OCI-LY7 (cell line): ENCODE measurements around the gene APOL6. TPM values are rescaled to one million over a fixed set of nuclear protein-coding genes. Genes with fewer than 3 reads are reported as not detected.
A peak's percentile ranks its signal among the peaks of the same experiment; 100 is the strongest.

ENCODE experiments used
- BruUV-seq: library from RNA; stranded (reverse); fragments of 400-500 nt; replicated peaks from 2 replicates; lab custom pipeline; 2021; lab: Mats Ljungman, UMichigan
- CTCF ChIA-PET: fragments of 300-600 bp; sonication (Branson Sonifier 250); formaldehyde crosslinking; loops from one replicate; lab custom pipeline; 2022; ENCODE audit warnings: antibody characterized with exemption; ENCODE audit not compliant: unreplicated experiment; lab: Charles Lee
- POLR2A ChIA-PET: fragments of 300-600 bp; sonication (Branson Sonifier 250); formaldehyde crosslinking; loops from one replicate; lab custom pipeline; 2022; ENCODE audit warnings: antibody characterized with exemption; lab: Charles Lee
- DNase-seq: peaks from one replicate; pipeline ENCODE4 v3.0.0-alpha.2; 2015; ENCODE audit warnings: low spot score
- H2AFZ ChIP-seq: fragments of 200-600 bp; sonication (generic), shearing (Covaris generic); 2 replicates; pipeline ENCODE4 v1.6.1; 2014; ENCODE audit warnings: mild to moderate bottlenecking, antibody characterized with exemption, low read length, moderate library complexity
- H3K27ac ChIP-seq: fragments of 200-600 bp; sonication (generic); 2 replicates; pipeline ENCODE4 v1.5.1; 2014; ENCODE audit warnings: mixed run types, low read depth, mild to moderate bottlenecking, moderate library complexity, low read length, inconsistent platforms; ENCODE audit not compliant: poor library complexity, severe bottlenecking
- H3K36me3 ChIP-seq: fragments of 200-600 bp; sonication (generic); 2 replicates; pipeline ENCODE4 v1.6.1; 2014; ENCODE audit warnings: mild to moderate bottlenecking, antibody characterized with exemption, low read length, moderate library complexity, mixed read lengths; ENCODE audit not compliant: insufficient read depth
- H3K4me1 ChIP-seq: fragments of 200-600 bp; sonication (generic); 2 replicates; pipeline ENCODE4 v1.5.1; 2014; ENCODE audit warnings: mild to moderate bottlenecking, low read length; ENCODE audit not compliant: insufficient read depth, poor library complexity, severe bottlenecking
- H3K4me2 ChIP-seq: fragments of 200-600 bp; sonication (generic); 2 replicates; pipeline ENCODE4 v1.6.1; 2014; ENCODE audit warnings: mild to moderate bottlenecking, low read length
- H3K4me3 ChIP-seq: fragments of 200-600 bp; sonication (generic); 2 replicates; pipeline ENCODE4 v1.5.1; 2014; ENCODE audit warnings: mild to moderate bottlenecking, low read depth, low read length; ENCODE audit not compliant: poor library complexity, severe bottlenecking
- H3K79me2 ChIP-seq: fragments of 200-600 bp; sonication (generic); 2 replicates; pipeline ENCODE4 v1.6.1; 2016; ENCODE audit warnings: low read depth, mild to moderate bottlenecking, low read length, moderate library complexity, mixed read lengths; ENCODE audit not compliant: insufficient read depth
- H3K9me2 ChIP-seq: fragments of 200-600 bp; sonication (generic); 2 replicates; pipeline ENCODE4 v1.6.1; 2016; ENCODE audit warnings: mild to moderate bottlenecking, low read length, mixed read lengths; ENCODE audit not compliant: insufficient read depth
- H3K9me3 ChIP-seq: fragments of 200-600 bp; sonication (generic); 2 replicates; pipeline ENCODE4 v1.6.1; 2014; ENCODE audit warnings: mild to moderate bottlenecking, mixed run types, low read length, mixed read lengths
- H4K20me1 ChIP-seq: fragments of 200-600 bp; sonication (generic); 2 replicates; pipeline ENCODE4 v1.6.1; 2014; ENCODE audit warnings: mild to moderate bottlenecking, antibody characterized with exemption, low read length, moderate library complexity, mixed read lengths; ENCODE audit not compliant: insufficient read depth
- EZH2phosphoT487 ChIP-seq: fragments of 200-600 bp; sonication (generic); IDR thresholded peaks from 2 replicates; pipeline ENCODE4 v1.6.1; 2018; ENCODE audit warnings: low read depth, borderline replicate concordance, mild to moderate bottlenecking, mixed run types, antibody characterized with exemption, low read length, moderate library complexity, mixed read lengths
- intact Hi-C: fragments of 100-400 bp; cut with micrococcal nuclease; formaldehyde crosslinking; loops from one replicate; pipeline ENCODE4 v1.10.0; 2022; ENCODE audit not compliant: unreplicated experiment
- total RNA-seq, 2 experiments: library from RNA; depleted of rRNA in 1 of 2; stranded (reverse); fragments of >200 nt in 1 of 2; shearing (Covaris generic) in 1 of 2; gene quantifications; 2 replicates each; pipeline ENCODE4 v1.2.3, GENCODE V29; 2014 to 2022
- TF ChIP-seq, protein P1 (sequence below): fragments of 200-600 bp; sonication (generic); conservative IDR thresholded peaks from 2 replicates; pipeline ENCODE4 v1.5.1; 2014; ENCODE audit warnings: mild to moderate bottlenecking, antibody characterized with exemption, low read length, moderate library complexity, mixed read lengths

Gene APOL6
- total RNA-seq, 2 experiments from 2014 or later, result 22.0 to 27.8 TPM

DNA sequence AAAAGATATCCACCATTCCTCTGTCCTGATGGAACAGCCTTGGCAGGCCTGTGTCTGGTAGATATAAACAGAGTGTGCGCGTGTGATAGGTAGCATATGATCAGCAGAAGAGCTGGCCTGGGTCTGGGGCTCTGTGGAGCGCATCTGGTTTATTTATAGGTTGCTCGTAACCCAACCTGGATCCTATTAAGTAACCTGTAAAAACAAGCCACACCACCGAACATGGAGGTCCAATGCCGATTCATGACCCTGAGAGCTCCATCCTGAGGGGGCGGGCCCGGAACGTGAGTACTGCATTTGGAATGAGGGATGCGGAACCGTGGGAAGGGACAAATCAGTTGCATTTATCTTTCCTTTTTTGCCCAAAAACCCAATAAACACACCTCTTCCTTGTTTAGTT, 37.5 kb downstream of the APOL6 start:
- Histone ChIP-seq H3K4me2 (peak overlapping the region; percentile 60), H3K36me3 (no peaks in the 10 kb centered on the region; the same call in 1 of the 2 replicates), H3K79me2 (no peaks in the 10 kb centered on the region), H4K20me1 (no peaks in the 10 kb centered on the region), H3K9me3 (peaks cover 27% of the 10 kb centered on the region; the same call in 1 of the 2 replicates), H3K9me2 (no peaks in the 10 kb centered on the region), H2AFZ (peak overlapping the region; percentile 76), H3K4me3 (peak overlapping the region; percentile 21), H3K27ac (peak overlapping the region; percentile 70), H3K4me1 (peaks cover 29% of the 10 kb centered on the region)
- BruUV-seq, result no TSS peak
- ChIA-PET CTCF (no interaction called here), POLR2A (interaction anchor here (0.5 to 1.4 kb wide), 4 partner anchors 9 to 1537 kb away, joined by 3 to 6 read pairs (median 4); no protein-coding TSS in a partner anchor)
- DNase-seq, result peak; percentile 43
- TF ChIP-seq EZH2phosphoT487, result no peak
- TF ChIP-seq, protein P1, sequence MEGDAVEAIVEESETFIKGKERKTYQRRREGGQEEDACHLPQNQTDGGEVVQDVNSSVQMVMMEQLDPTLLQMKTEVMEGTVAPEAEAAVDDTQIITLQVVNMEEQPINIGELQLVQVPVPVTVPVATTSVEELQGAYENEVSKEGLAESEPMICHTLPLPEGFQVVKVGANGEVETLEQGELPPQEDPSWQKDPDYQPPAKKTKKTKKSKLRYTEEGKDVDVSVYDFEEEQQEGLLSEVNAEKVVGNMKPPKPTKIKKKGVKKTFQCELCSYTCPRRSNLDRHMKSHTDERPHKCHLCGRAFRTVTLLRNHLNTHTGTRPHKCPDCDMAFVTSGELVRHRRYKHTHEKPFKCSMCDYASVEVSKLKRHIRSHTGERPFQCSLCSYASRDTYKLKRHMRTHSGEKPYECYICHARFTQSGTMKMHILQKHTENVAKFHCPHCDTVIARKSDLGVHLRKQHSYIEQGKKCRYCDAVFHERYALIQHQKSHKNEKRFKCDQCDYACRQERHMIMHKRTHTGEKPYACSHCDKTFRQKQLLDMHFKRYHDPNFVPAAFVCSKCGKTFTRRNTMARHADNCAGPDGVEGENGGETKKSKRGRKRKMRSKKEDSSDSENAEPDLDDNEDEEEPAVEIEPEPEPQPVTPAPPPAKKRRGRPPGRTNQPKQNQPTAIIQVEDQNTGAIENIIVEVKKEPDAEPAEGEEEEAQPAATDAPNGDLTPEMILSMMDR, result no peak
- intact Hi-C loops, result no loop called here

DNA sequence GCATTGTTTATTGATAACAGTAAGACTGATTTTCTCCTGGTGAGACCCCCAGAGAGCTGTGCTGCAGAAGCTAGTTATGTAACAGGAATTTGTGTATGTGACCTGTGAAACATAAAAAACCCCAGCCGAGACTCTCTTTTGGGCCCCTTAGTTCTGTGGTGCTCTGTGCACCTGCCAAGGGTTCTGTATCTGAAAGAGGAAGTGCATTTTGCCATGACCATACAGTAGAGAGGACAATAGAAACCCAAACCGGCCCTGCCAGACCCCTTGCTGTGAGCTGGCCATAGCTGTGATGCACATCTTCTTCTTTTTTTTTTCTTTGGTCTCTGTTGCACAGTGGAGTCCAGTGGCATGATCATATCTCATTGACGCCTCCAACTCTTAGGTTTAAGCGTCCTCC, 38.1 kb downstream of the APOL6 start:
- BruUV-seq, result no TSS peak
- Histone ChIP-seq H3K9me3 (peaks cover 21% of the 10 kb centered on the region; the same call in 1 of the 2 replicates), H3K36me3 (no peaks in the 10 kb centered on the region; the same call in 1 of the 2 replicates), H3K27ac (peak overlapping the region; percentile 70), H3K4me3 (peak overlapping the region; percentile 21), H3K79me2 (no peaks in the 10 kb centered on the region), H4K20me1 (no peaks in the 10 kb centered on the region), H3K4me2 (peak overlapping the region; percentile 60), H3K9me2 (no peaks in the 10 kb centered on the region), H2AFZ (peak overlapping the region; percentile 76), H3K4me1 (peaks cover 32% of the 10 kb centered on the region)
- intact Hi-C loops, result no loop called here
- DNase-seq, result peak; percentile 85
- ChIA-PET CTCF (no interaction called here), POLR2A (interaction anchor here (0.5 to 1.6 kb wide), 5 partner anchors 9 to 1536 kb away, joined by 3 to 6 read pairs (median 4); no protein-coding TSS in a partner anchor)
- no peak for TF ChIP-seq EZH2phosphoT487

DNA sequence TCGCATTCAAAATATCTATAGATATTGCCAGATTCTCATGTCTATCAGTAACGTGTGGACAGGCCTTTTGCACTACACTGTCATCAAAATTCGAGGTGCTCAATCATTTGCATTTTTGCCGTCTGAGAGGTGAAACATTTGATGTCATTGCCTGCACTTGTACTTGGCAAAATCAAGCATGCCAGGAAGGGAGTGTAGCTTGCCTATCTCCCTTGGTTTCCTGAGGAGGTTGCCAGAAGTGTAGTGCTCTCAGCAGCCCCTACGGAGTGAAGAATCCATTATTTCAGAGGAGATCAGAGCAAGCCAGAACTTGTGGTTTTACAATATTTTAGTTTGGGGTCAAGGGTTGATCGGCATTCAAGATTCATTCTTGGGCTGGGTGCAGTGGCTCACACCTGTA, 39.2 kb downstream of the APOL6 start:
- Histone ChIP-seq H4K20me1 (no peaks in the 10 kb centered on the region), H3K4me1 (peaks cover 32% of the 10 kb centered on the region), H3K4me2 (no peak overlapping the region), H3K27ac (no peak overlapping the region), H3K9me3 (peaks cover 11% of the 10 kb centered on the region; the same call in 1 of the 2 replicates), H3K9me2 (no peaks in the 10 kb centered on the region), H3K36me3 (no peaks in the 10 kb centered on the region), H3K79me2 (no peaks in the 10 kb centered on the region), H3K4me3 (no peak overlapping the region), H2AFZ (no peak overlapping the region)
- TF ChIP-seq, protein P1, result no peak
- TF ChIP-seq EZH2phosphoT487, result no peak
- DNase-seq, result no peak
- intact Hi-C loops, result no loop called here
- ChIA-PET POLR2A (interaction anchor here (0.5 to 1.6 kb wide), 2 partner anchors 10 to 1030 kb away, joined by 4 to 5 read pairs; no protein-coding TSS in a partner anchor), CTCF (no interaction called here)
- no TSS peak for BruUV-seq
